Measurements from ENCODE around the gene TMEM52B.

- TF ChIP-seq CTCF (IDR thresholded peaks at IDR 0.05) (no peak), POLR2A (IDR thresholded peaks at IDR 0.05) (no peak)
These were observed 3.7 kb upstream of the TMEM52B start for GRCh38 chr12:10174986-10175614.

Measured in breast epithelium (tissue), 3 donors.